Neural cell (in vitro differentiated cells): ENCODE results near the gene ETV3L.

Experiments
- POLR2AphosphoS5 ChIP-seq: IDR thresholded peaks from 2 replicates; pipeline ENCODE4 v1.6.1; 2012
- TF ChIP-seq, protein P1 (sequence below): fragments of 450-650 bp; IDR thresholded peaks from 2 replicates; pipeline ENCODE4 v1.5.1; 2014; ENCODE audit warnings: antibody characterized with exemption, mild to moderate bottlenecking, moderate library complexity; ENCODE audit not compliant: poor library complexity, severe bottlenecking

- no peak for TF ChIP-seq POLR2AphosphoS5
- TF ChIP-seq, protein P1, sequence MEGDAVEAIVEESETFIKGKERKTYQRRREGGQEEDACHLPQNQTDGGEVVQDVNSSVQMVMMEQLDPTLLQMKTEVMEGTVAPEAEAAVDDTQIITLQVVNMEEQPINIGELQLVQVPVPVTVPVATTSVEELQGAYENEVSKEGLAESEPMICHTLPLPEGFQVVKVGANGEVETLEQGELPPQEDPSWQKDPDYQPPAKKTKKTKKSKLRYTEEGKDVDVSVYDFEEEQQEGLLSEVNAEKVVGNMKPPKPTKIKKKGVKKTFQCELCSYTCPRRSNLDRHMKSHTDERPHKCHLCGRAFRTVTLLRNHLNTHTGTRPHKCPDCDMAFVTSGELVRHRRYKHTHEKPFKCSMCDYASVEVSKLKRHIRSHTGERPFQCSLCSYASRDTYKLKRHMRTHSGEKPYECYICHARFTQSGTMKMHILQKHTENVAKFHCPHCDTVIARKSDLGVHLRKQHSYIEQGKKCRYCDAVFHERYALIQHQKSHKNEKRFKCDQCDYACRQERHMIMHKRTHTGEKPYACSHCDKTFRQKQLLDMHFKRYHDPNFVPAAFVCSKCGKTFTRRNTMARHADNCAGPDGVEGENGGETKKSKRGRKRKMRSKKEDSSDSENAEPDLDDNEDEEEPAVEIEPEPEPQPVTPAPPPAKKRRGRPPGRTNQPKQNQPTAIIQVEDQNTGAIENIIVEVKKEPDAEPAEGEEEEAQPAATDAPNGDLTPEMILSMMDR = no peak
Observed at GRCh38 chr1:157086299-157086698, 13.3 kb downstream of the ETV3L start.
